HG02840 (cell line): ENCODE data around the gene RPS6KA2.

ENCODE experiments used
- ATAC-seq: cut with Tn5 transposase; IDR thresholded peaks from one replicate; pipeline ENCODE4 v1.9.1; 2021; ENCODE audit warnings: mild to moderate bottlenecking, moderate library complexity, moderate number of reproducible peaks; ENCODE audit not compliant: unreplicated experiment, low FRiP score

The RPS6KA2 gene

GRCh38 chr6:166627033-166627874 is at the start of gene RPS6KA2:
TSS of gene RPS6KA2 (minus strand) at chr6:166627251. CDS start at chr6:166627019, 232 bp downstream.
- ATAC-seq = peak; percentile 87

GRCh38 chr6:166676270-166676860 is 49.3 kb upstream of the RPS6KA2 start:
- ATAC-seq = no peak

- no peak for ATAC-seq
These were observed 48.7 kb upstream of the RPS6KA2 start for GRCh38 chr6:166675736-166676135.

GRCh38 chr6:166673309-166673708 is 46.3 kb upstream of the RPS6KA2 start:
- no peak for ATAC-seq

- no peak for ATAC-seq
These were observed 45.7 kb upstream of the RPS6KA2 start for GRCh38 chr6:166672624-166673206.

GRCh38 chr6:166672146-166672545 is 45.1 kb upstream of the RPS6KA2 start:
- no peak for ATAC-seq

- ATAC-seq = no peak
These were observed 44.5 kb upstream of the RPS6KA2 start for GRCh38 chr6:166671434-166672081.

- ATAC-seq = no peak
These were observed 43.8 kb upstream of the RPS6KA2 start for GRCh38 chr6:166670894-166671293.

- ATAC-seq = no peak
These were observed 43.0 kb upstream of the RPS6KA2 start for GRCh38 chr6:166670013-166670412.

- no peak for ATAC-seq
These were observed 41.0 kb upstream of the RPS6KA2 start for GRCh38 chr6:166667796-166668610.

- no peak for ATAC-seq
These were observed 37.1 kb upstream of the RPS6KA2 start for GRCh38 chr6:166664135-166664534.

- ATAC-seq = no peak
These were observed 36.5 kb upstream of the RPS6KA2 start for GRCh38 chr6:166663568-166663967.

- ATAC-seq = no peak
These were observed 35.6 kb upstream of the RPS6KA2 start for GRCh38 chr6:166662690-166663089.

- ATAC-seq = no peak
These were observed 34.5 kb upstream of the RPS6KA2 start for GRCh38 chr6:166661327-166662085.

- no peak for ATAC-seq
These were observed 33.2 kb upstream of the RPS6KA2 start for GRCh38 chr6:166660157-166660688.

- ATAC-seq = no peak
These were observed 32.5 kb upstream of the RPS6KA2 start for GRCh38 chr6:166659581-166659980.

- ATAC-seq = no peak
These were observed 31.7 kb upstream of the RPS6KA2 start for GRCh38 chr6:166658792-166659150.

- no peak for ATAC-seq
These were observed 31.2 kb upstream of the RPS6KA2 start for GRCh38 chr6:166658115-166658791.

- no peak for ATAC-seq
These were observed 30.5 kb upstream of the RPS6KA2 start for GRCh38 chr6:166657531-166657930.
